ENCODE data around the gene GPBP1.
"Not testable (repeated sequence)": the region's sequence is repeated elsewhere in the genome, so short reads cannot be mapped to it uniquely, and the experiment has no call there.

GPBP1 gene

GRCh38 chr5:57216714-57217113 is 42.9 kb downstream of the GPBP1 start:
- no peak for DNase-seq

- no peak for DNase-seq
Observed at GRCh38 chr5:57219386-57219785, 45.5 kb downstream of the GPBP1 start.

- no peak for DNase-seq
Observed at GRCh38 chr5:57221049-57221568, 47.2 kb downstream of the GPBP1 start.

GRCh38 chr5:57225553-57225952 is 51.7 kb downstream of the GPBP1 start:
- DNase-seq: no peak

GRCh38 chr5:57229313-57229712 is 55.5 kb downstream of the GPBP1 start:
- DNase-seq: no peak

- DNase-seq: no peak
Observed at GRCh38 chr5:57231607-57232006, 57.7 kb downstream of the GPBP1 start.

GRCh38 chr5:57232293-57233033 is 58.6 kb downstream of the GPBP1 start:
- no peak for DNase-seq

GRCh38 chr5:57243286-57244137 is 69.7 kb downstream of the GPBP1 start:
- DNase-seq: no peak

GRCh38 chr5:57244331-57244730 is 70.5 kb downstream of the GPBP1 start:
- DNase-seq: no peak

GRCh38 chr5:57246426-57246825 is 72.6 kb downstream of the GPBP1 start:
- DNase-seq: no peak

GRCh38 chr5:57247765-57248164 is 73.9 kb downstream of the GPBP1 start:
- DNase-seq: no peak

- DNase-seq: no peak
Observed at GRCh38 chr5:57249265-57249874, 75.5 kb downstream of the GPBP1 start.

- no peak for DNase-seq
Observed at GRCh38 chr5:57258052-57258451, 84.2 kb downstream of the GPBP1 start.

- no peak for DNase-seq
Observed at GRCh38 chr5:57258943-57259342, 85.1 kb downstream of the GPBP1 start.

- no peak for DNase-seq
Observed at GRCh38 chr5:57259704-57260103, 85.8 kb downstream of the GPBP1 start.

GRCh38 chr5:57262541-57262940 is 88.7 kb downstream of the GPBP1 start:
- no peak for DNase-seq

GRCh38 chr5:57267805-57268204 is 93.9 kb downstream of the GPBP1 start:
- DNase-seq: no peak

- DNase-seq: no peak
Observed at GRCh38 chr5:57276353-57276752, 102.5 kb downstream of the GPBP1 start.

- no peak for DNase-seq
Observed at GRCh38 chr5:57277085-57277484, 103.2 kb downstream of the GPBP1 start.

GRCh38 chr5:57280853-57281252 is 107.0 kb downstream of the GPBP1 start:
- DNase-seq: no peak

- not testable (repeated sequence) for DNase-seq
Observed at GRCh38 chr5:57285084-57285483, 111.2 kb downstream of the GPBP1 start.

- no peak for DNase-seq
Observed at GRCh38 chr5:57291894-57292293, 118.0 kb downstream of the GPBP1 start.

- DNase-seq: no peak
Observed at GRCh38 chr5:57292336-57292735, 118.5 kb downstream of the GPBP1 start.
